Measurements from ENCODE around the gene SOCS3. TPM values are rescaled to one million over a fixed set of nuclear protein-coding genes. Genes with fewer than 3 reads are reported as not detected.
"Not testable (repeated sequence)": the region's sequence is repeated elsewhere in the genome, so short reads cannot be mapped to it uniquely, and the experiment has no call there.

Gene SOCS3
- total RNA-seq, 4 donors from 2014 or later: 12.5 to 45.0 (median 13.0) TPM

- 70 to 74% methylated on average over 10 of the region's 10 CpGs for WGBS, 2 donors
- no peak for DNase-seq (ENCODE audit: low spot score in 2 of 2)
- intact Hi-C loops (cut with DNase I; ENCODE audit: low total_unique reads): no loop called here
Observed at GRCh38 chr17:78340183-78340955, 19.5 kb downstream of the SOCS3 start.

GRCh38 chr17:78338486-78339259 lies 21.2 kb downstream of the SOCS3 start:
- no peak for DNase-seq (ENCODE audit: low spot score in 2 of 2)
- intact Hi-C loops (cut with DNase I; ENCODE audit: low total_unique reads): no loop called here
- WGBS, 2 donors: 44 to 47% methylated on average over 11 of the region's 11 CpGs
- TF ChIP-seq POLR2A (IDR thresholded peaks at IDR 0.05) (no peak), CTCF (IDR thresholded peaks at IDR 0.05) (no peak)
- no peak overlapping the region for H3K4me3 ChIP-seq (ENCODE audit: low read depth, poor library complexity, severe bottlenecking)

More at GRCh38 chr17:78340183-78340955, 19.5 kb downstream of the SOCS3 start:
- TF ChIP-seq POLR2A (IDR thresholded peaks at IDR 0.05) (no peak), CTCF (IDR thresholded peaks at IDR 0.05) (no peak)
- no peak overlapping the region for H3K4me3 ChIP-seq (ENCODE audit: low read depth, poor library complexity, severe bottlenecking)

- WGBS, 2 donors: 86 to 87% methylated on average over 19 of the region's 19 CpGs
- no peak for DNase-seq (ENCODE audit: low spot score in 2 of 2)
- H3K4me3 ChIP-seq (ENCODE audit: low read depth, poor library complexity, severe bottlenecking): no peak overlapping the region
- no peak for TF ChIP-seq POLR2A (IDR thresholded peaks at IDR 0.05)
- TF ChIP-seq CTCF (IDR thresholded peaks at IDR 0.05): no peak
- intact Hi-C loops (cut with DNase I; ENCODE audit: low total_unique reads): no loop called here
Observed at GRCh38 chr17:78337244-78338109, 22.4 kb downstream of the SOCS3 start.

- intact Hi-C loops (cut with DNase I; ENCODE audit: low total_unique reads): no loop called here
- TF ChIP-seq CTCF (IDR thresholded peaks at IDR 0.05): no peak
- no peak for TF ChIP-seq POLR2A (IDR thresholded peaks at IDR 0.05)
- 88 to 92% methylated on average over 11 of the region's 11 CpGs for WGBS, 2 donors
- H3K4me3 ChIP-seq (ENCODE audit: low read depth, poor library complexity, severe bottlenecking): no peak overlapping the region
- DNase-seq (ENCODE audit: low spot score in 2 of 2): no peak
Observed at GRCh38 chr17:78335209-78335608, 24.7 kb downstream of the SOCS3 start.

- no peak overlapping the region for H3K4me3 ChIP-seq (ENCODE audit: low read depth, poor library complexity, severe bottlenecking)
- intact Hi-C loops (cut with DNase I; ENCODE audit: low total_unique reads): no loop called here
- WGBS, 2 donors: 73 to 84% methylated on average over 4 of the region's 4 CpGs
- DNase-seq (ENCODE audit: low spot score in 2 of 2): no peak
- TF ChIP-seq CTCF (IDR thresholded peaks at IDR 0.05) (no peak), POLR2A (IDR thresholded peaks at IDR 0.05) (no peak)
Observed at GRCh38 chr17:78332991-78333390, 26.9 kb downstream of the SOCS3 start.

GRCh38 chr17:78331355-78331754 lies 28.5 kb downstream of the SOCS3 start:
- intact Hi-C loops (cut with DNase I; ENCODE audit: low total_unique reads); H3K4me3 ChIP-seq (ENCODE audit: low read depth, poor library complexity, severe bottlenecking); DNase-seq (ENCODE audit: low spot score in 2 of 2): not testable (repeated sequence)
- 84 to 90% methylated on average over 12 of the region's 12 CpGs for WGBS, 2 donors

Measured in lower leg skin (tissue), 4 donors.